Osteoblast (primary cell): ENCODE data around the gene VPS13D. TPM values are rescaled to one million over a fixed set of nuclear protein-coding genes. Genes with fewer than 3 reads are reported as not detected.
A peak's percentile ranks its signal among the peaks of the same experiment; 100 is the strongest.
"Not testable (repeated sequence)": the region's sequence is repeated elsewhere in the genome, so short reads cannot be mapped to it uniquely, and the experiment has no call there.

Experiments
- DNase-seq: peaks from one replicate; pipeline ENCODE4 v3.0.0; 2011; ENCODE audit warnings: low spot score, mixed read lengths; ENCODE audit not compliant: insufficient read length; ENCODE audit errors: missing footprints
- H2AFZ ChIP-seq: 2 replicates; pipeline ENCODE4 v1.6.0; 2011; ENCODE audit warnings: mild to moderate bottlenecking, low read length
- H3K27ac ChIP-seq: 2 replicates; pipeline ENCODE4 v1.5.1; 2011; ENCODE audit warnings: mild to moderate bottlenecking, low read depth, low read length, moderate library complexity
- H3K27me3 ChIP-seq: 2 replicates; pipeline ENCODE4 v1.6.0; 2012; ENCODE audit warnings: mild to moderate bottlenecking, control low read depth, inconsistent platforms, low read length, moderate library complexity; ENCODE audit not compliant: insufficient read depth
- H3K36me3 ChIP-seq: 2 replicates; pipeline ENCODE4 v1.5.1; 2011; ENCODE audit warnings: mild to moderate bottlenecking, low read length, control low read depth, moderate library complexity; ENCODE audit not compliant: insufficient read depth
- H3K4me1 ChIP-seq: 2 replicates; pipeline ENCODE4 v1.5.1; 2011; ENCODE audit warnings: mild to moderate bottlenecking, low read length, control low read depth, moderate library complexity; ENCODE audit not compliant: insufficient read depth
- H3K4me2 ChIP-seq: 2 replicates; pipeline ENCODE4 v1.6.0; 2011; ENCODE audit warnings: mild to moderate bottlenecking, low read length; ENCODE audit not compliant: insufficient read depth
- H3K4me3 ChIP-seq: fragments of 200-600 bp; sonication (generic); 3 replicates; pipeline ENCODE4 v1.5.1; 2012; ENCODE audit warnings: mild to moderate bottlenecking, low read length, inconsistent platforms; ENCODE audit not compliant: insufficient read depth
- H3K79me2 ChIP-seq: 2 replicates; pipeline ENCODE4 v1.6.0; 2012; ENCODE audit warnings: mild to moderate bottlenecking, low read length, control low read depth, inconsistent platforms; ENCODE audit not compliant: insufficient read depth
- H3K9me3 ChIP-seq: 2 replicates; pipeline ENCODE4 v1.5.1; 2011; ENCODE audit warnings: low read depth, low read length, control low read depth
- H4K20me1 ChIP-seq: 2 replicates; pipeline ENCODE4 v1.6.0; 2012; ENCODE audit warnings: mild to moderate bottlenecking, low read length, control low read depth; ENCODE audit not compliant: insufficient read depth
- CTCF ChIP-seq: IDR thresholded peaks from 2 replicates; pipeline ENCODE4 v1.5.1; 2011; ENCODE audit warnings: mild to moderate bottlenecking, low read depth, low read length, moderate library complexity; ENCODE audit errors: extremely low read depth
- total RNA-seq: library from RNA; depleted of rRNA; stranded (reverse); fragments of >200 nt; gene quantifications from 2 replicates; pipeline ENCODE4 v1.2.3, GENCODE V29; 2012

VPS13D gene
- total RNA-seq, 1 donor: 48.5 TPM

DNA sequence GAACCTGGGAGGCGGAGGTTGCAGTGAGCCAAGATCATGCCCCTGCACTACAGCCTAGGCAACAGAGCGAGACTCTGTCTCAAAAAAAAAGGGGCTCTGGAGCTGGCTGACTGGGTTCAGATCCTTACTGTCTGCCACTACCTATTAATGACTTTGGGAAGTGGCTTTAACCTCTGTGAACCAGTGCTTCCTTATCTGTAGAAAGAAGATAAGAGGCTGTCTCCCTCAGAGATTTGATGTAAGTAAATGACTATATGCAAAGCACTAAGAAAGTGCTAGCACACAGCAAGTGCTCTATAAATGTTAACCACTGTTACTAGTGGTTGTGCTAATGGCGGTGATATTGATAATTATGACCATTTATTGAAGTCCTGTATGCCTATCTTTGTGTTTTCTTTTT is 94.6 kb downstream of the VPS13D start:
- Histone ChIP-seq H3K27ac (no peak overlapping the region), H4K20me1 (no peaks in the 10 kb centered on the region), H3K9me3 (no peaks in the 10 kb centered on the region), H3K36me3 (peaks cover 34% of the 10 kb centered on the region), H3K4me2 (no peak overlapping the region), H3K4me1 (no peaks in the 10 kb centered on the region), H2AFZ (no peak overlapping the region), H3K4me3 (no peak overlapping the region), H3K27me3 (no peaks in the 10 kb centered on the region), H3K79me2 (no peaks in the 10 kb centered on the region)
- DNase-seq: no peak
- no peak for TF ChIP-seq CTCF

DNA sequence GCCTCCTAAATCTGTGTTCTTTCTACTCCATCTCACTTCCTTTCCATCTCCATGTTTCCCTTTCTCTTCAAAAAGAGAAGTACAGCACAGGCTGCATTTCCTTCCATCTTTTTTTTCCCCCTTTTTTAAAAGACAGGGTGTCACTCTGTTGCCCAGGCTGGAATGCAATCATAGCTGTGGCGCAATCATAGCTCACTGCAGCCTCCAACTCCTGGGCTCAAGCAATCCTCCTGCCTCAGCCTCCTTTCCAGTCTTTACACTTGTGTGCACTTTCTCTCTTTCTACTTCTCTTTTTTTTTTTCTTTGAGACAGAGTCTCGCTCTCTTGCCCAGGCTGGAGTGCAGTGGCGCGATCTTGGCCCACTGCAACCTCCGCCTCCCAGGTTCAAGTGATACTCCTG is 95.1 kb downstream of the VPS13D start:
- H3K9me3 ChIP-seq, H3K4me1 ChIP-seq: not testable (repeated sequence)

DNA sequence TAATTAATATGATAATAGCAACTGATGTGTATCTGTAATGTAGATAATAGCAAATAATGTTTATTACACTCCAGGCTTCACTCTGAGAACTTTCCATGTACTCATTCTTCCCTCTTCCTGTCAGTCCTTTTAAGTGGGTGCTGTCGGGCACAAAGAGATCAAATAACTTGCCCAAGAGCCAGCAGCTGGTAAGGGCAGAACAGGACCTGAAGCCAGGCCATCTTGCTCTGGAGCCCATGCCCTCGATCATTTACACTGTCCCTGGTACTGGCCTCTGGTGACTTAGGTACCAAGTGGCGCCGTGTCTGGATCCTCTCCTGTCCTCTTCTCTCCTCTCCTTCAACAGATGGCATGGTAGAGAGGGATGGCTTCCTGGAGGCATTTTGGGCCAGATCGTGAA is 97.2 kb downstream of the VPS13D start:
- H2AFZ ChIP-seq: no peak overlapping the region
- no peak overlapping the region for H3K4me2 ChIP-seq
- H4K20me1 ChIP-seq: no peaks in the 10 kb centered on the region
- TF ChIP-seq CTCF: no peak
- H3K79me2 ChIP-seq: no peaks in the 10 kb centered on the region
- H3K36me3 ChIP-seq: peaks cover 35% of the 10 kb centered on the region
- no peak for DNase-seq
- H3K4me1 ChIP-seq: no peaks in the 10 kb centered on the region
- H3K27ac ChIP-seq: no peak overlapping the region
- H3K9me3 ChIP-seq: no peaks in the 10 kb centered on the region
- no peak overlapping the region for H3K4me3 ChIP-seq
- H3K27me3 ChIP-seq: no peaks in the 10 kb centered on the region

More for the DNA sequence above, 95.1 kb downstream of the VPS13D start:
- H3K36me3 ChIP-seq: peaks cover 33% of the 10 kb centered on the region
- H3K27me3 ChIP-seq, H2AFZ ChIP-seq, H3K4me2 ChIP-seq, H4K20me1 ChIP-seq, H3K79me2 ChIP-seq, H3K27ac ChIP-seq, DNase-seq, H3K4me3 ChIP-seq: not testable (repeated sequence)

GRCh38 chr1:12327566-12327965 is 97.7 kb downstream of the VPS13D start:
- no peak overlapping the region for H3K27ac ChIP-seq
- no peak overlapping the region for H3K4me2 ChIP-seq
- no peak overlapping the region for H2AFZ ChIP-seq
- peak; percentile 47 for DNase-seq
- H3K36me3 ChIP-seq: peaks cover 33% of the 10 kb centered on the region
- no peaks in the 10 kb centered on the region for H3K79me2 ChIP-seq
- H3K4me1 ChIP-seq: no peaks in the 10 kb centered on the region
- H3K27me3 ChIP-seq: no peaks in the 10 kb centered on the region
- no peaks in the 10 kb centered on the region for H3K9me3 ChIP-seq
- no peak overlapping the region for H3K4me3 ChIP-seq
- no peak for TF ChIP-seq CTCF
- no peaks in the 10 kb centered on the region for H4K20me1 ChIP-seq
